Measurements from ENCODE around the gene UBR7.
"Not testable (repeated sequence)": the region's sequence is repeated elsewhere in the genome, so short reads cannot be mapped to it uniquely, and the experiment has no call there.

The UBR7 gene

GRCh38 chr14:93199031-93199430, 8.0 kb upstream of the UBR7 start:
- DNase-seq = no peak

DNA sequence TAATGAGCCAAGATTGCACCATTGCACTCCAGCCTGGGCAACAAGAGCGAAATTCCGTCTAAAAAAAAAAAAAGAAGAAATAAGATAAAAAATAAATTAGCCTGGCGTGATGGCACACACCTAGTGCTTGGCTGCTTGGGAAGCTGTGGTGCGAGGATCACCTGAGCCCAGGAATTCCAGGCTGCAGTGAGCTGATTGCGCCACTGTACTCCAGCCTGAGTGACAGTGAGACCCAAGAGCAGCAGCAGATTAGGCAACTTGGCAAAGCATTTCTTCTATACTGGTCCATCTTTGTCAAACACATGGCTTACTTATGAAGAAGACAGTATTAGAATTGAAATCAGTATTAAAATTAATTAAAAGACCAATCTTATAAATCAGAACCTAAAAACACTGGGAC, 6.5 kb upstream of the UBR7 start:
- DNase-seq = no peak

GRCh38 chr14:93201155-93201704, 5.8 kb upstream of the UBR7 start:
- no peak for DNase-seq

DNA sequence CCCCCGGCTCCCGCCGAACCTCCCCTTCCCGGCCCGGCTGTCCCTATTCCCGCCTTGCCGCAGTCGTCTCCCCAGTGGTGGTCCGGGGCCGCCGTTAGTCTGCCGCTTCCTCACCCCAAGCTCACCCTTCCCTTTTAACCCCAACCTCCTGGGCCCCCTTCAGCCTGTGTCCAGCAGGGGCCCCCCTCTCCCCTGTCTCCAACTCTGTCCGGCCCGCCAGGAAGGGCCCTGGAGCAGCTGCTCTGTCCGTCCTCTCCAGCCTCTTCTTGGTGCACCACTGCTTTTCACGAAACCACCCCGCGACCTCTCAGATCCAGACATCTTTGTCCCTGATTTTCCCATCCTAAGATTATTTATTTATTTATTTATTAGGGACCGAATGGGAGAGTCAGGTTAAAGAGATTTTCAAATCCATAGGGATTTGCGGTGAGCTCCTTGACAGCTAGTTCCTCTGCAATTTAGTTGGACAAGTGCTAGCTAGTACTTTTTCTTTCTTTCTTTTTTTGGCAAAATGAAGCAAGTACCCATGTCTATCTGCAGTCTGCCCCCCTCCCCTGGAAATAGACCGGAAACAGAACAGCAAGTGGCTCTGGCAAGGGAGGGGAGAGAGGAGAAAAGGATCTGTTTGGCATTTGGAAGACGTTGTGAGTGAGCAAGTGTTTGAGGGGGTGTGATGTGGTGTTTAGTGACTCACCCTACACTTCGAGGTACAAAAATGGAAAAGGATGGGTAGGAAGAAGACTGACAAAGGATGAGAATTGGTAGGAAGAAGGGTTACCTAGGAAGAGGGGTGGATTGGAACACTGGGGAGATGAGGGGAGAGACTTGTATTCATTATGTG, 632 bp downstream of the UBR7 start:
- DNase-seq = no peak

GRCh38 chr14:93212432-93212831, 5.4 kb downstream of the UBR7 start:
- DNase-seq = no peak

GRCh38 chr14:93214598-93214997, 7.5 kb downstream of the UBR7 start:
- DNase-seq = no peak

DNA sequence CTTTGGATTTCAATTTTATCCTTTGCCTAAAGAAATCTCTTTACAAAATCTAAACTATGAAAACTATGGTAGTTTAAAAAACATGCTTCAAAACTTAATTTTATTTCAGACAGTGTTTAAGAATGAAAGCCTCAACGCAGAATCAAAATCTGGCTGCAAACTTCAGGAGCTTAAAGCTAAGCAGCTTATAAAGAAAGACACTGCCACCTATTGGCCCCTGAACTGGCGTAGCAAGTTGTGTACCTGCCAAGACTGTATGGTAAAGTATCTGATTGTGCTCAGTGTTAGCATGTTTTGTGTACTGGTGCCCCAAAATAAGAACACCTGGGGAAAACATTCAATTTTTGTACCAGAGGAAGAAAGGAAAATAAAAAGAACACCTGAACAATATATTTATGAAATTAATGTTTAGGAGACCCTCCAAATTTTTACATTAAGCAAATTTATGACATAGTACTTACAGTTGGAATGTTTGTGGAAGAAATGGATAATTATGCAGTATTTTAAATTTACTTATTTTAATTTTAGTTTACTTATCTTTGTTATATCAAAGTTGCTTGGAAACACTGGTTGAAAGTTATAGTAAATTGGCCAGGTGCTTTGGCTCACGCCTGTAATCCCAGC, 12.2 kb downstream of the UBR7 start:
- peak; percentile 75 for DNase-seq

- no peak for DNase-seq
Measured at GRCh38 chr14:93220509-93220908, 13.5 kb downstream of the UBR7 start.

GRCh38 chr14:93223565-93223964, 16.5 kb downstream of the UBR7 start:
- no peak for DNase-seq

DNA sequence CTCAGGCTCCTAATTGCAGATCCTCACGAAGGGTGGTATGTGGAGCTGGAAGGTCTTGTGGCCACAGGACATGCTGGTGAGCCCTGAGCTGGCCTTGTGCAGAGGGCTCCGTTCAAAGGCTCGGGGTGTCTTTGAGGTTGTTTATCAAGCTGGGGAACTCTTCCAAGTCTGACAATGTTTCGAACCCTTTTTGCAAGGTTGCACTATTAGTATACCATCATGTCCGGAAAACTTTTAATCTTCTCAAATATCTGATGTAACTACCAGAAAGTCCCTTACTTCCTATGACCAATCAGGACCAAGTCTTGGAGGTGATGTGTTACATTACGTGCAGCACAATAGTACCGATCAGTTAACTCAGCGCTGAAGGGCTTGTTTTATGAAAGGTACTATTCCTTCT, 21.5 kb downstream of the UBR7 start:
- no peak for DNase-seq

GRCh38 chr14:93230539-93230938, 23.5 kb downstream of the UBR7 start:
- no peak for DNase-seq

- DNase-seq = no peak
Measured at GRCh38 chr14:93231129-93231979, 24.3 kb downstream of the UBR7 start.

DNA sequence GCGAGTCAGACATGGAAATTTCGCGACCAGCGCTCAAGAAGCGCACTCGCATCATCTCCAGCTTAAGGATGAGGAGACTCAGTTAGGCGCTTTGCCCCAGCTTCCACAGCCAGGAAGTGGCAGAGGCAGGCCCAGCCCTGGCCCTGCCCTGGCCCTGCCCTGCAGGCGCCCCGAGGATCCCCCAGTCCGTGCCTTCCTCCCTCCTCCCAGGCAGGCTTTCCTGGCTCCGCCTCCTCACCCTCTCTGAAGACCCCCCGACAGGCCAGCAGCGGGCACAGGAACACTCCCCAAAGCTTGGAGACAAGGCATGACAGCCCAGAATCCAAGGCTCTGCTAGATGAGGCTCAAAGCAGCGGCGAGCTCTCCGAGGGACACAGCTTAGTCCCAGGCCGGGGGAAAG, 25.1 kb downstream of the UBR7 start:
- no peak for DNase-seq

GRCh38 chr14:93233078-93233477, 26.0 kb downstream of the UBR7 start:
- not testable (repeated sequence) for DNase-seq

GRCh38 chr14:93234798-93235197, 27.7 kb downstream of the UBR7 start:
- DNase-seq = no peak

DNA sequence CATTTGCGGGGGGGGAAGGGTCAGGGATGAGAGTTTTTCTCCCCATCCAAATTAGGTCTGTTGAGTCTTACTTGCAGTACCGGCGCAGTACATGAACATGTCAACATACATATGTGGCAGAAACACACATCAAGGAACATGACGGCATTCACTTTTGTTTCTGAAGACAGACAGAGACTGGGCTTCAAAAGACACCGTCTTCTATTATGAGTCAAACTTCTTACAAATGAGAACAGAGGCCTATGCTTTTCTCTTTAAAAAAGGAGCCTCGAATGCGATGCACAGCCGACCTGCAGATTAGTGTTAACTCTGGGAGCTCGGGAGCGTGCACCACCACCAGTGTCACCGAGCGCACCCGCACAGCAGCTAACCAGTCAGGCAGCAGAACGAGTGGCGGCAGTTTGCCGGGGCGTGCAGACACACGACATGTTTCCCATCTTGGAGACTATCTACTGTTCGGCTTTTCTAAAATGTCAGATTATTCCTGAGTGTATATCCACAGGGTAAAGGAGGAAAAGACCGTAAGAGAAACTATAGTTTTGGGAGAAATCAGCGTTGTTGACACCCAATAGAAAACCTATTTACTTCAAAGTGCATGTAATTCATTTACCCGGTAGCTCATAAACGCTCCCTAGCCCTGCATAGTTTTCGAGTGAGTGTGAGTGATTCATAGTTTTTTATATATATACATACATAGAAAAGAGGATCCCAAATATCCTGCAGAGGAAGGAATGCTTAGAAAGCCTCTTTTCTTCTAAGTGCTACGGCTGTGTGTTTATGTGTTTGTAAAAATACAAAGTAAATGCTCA, 33.0 kb downstream of the UBR7 start:
- DNase-seq = no peak

GRCh38 chr14:93240678-93241000, 33.6 kb downstream of the UBR7 start:
- no peak for DNase-seq

DNA sequence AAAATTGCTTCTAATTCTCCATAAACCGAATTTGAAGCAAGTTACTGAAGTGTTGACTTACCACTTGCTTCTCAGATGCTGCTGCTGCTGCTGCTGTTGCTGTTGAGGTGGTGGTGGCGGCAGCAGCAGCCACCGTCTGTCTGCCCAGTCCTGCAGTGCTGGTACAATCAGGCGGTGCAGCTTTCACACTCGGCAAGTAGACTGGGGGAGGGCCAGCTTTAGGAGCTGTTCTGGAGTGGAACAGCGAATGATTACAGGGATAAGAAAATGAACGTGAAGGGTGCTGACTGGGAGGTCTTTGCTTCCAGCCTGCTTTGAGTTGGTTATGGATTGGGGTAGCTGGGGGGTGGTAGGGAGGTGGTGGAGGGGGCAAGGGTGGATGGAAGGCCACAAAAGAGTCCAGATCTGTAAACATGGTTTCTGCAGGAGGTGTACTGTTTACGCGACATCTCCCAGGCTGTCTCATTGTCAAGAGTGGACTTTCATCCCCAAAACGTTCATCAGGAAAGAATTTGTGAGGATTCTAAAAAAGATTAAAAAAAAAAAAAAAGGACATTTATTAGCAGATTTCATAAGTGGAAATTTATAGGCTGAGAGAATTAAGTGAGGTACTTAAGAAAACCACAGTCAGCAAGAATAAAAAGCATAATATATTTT, 38.8 kb downstream of the UBR7 start:
- no peak for DNase-seq

GRCh38 chr14:93246534-93246933, 39.5 kb downstream of the UBR7 start:
- DNase-seq = no peak

DNA sequence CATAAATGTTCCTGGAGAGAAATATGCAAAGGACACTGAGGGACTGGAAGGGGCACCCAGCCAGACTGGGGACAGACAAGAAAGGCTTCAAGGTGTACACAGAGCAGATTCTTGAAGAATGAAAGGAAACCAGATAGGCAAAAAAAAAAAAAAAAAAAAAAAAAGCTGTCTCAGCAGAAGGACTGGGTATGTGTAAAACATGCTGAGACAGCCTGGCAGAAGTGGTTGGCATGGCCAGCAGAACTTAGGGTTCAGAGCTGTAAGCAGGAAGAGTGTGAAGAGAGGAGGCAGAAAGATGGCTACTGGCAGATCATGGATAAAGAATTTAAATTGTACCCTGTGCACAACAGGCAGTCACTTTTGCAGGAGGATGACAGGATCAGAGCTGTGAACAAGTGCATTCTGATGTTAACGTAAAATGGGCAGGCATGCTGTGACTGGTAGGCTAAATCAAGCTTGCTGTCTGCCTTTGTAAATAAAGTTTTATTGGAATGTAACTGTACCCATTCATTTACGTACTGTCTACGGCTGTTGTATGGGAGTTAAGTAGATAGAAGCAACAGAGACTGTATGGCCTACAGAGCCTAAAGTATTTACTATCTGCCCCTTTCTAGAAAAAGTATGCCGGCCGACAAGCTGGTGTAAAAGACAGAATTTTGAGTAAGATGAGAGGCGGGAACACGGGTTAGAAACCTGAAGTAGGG, 42.2 kb downstream of the UBR7 start:
- DNase-seq = no peak

DNA sequence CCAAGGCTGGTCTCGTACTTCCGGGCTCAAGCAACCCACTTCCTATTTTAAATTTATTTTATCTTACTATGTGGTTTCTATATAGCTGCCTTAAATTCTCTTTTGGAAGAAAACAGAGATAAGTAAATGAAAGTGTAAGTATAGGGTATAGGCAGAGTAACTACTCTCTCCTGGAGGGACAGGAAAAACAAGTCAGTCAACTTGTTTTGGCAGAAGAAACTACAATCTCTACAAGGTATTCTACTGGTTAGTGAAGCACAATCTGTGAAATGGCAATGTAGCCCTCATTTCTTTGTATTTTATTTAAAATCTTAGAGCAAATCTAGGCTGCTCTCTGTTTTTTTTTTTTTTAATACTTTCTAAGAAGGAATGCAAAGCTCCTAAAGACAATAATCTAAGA, 55.4 kb downstream of the UBR7 start:
- no peak for DNase-seq

Data from activated effector memory CD4-positive, alpha-beta T cell treated with anti-CD3 and anti-CD28 coated beads, Interleukin-2, amount 50 U/mL, for 16 hours (primary cell).